RKO (cell line): Measurements from ENCODE around the gene SCYL1.

Source experiments
- DNase-seq: peaks from one replicate; pipeline ENCODE4 v3.0.0-alpha.2; 2016; ENCODE audit warnings: low spot score

The SCYL1 gene

DNA sequence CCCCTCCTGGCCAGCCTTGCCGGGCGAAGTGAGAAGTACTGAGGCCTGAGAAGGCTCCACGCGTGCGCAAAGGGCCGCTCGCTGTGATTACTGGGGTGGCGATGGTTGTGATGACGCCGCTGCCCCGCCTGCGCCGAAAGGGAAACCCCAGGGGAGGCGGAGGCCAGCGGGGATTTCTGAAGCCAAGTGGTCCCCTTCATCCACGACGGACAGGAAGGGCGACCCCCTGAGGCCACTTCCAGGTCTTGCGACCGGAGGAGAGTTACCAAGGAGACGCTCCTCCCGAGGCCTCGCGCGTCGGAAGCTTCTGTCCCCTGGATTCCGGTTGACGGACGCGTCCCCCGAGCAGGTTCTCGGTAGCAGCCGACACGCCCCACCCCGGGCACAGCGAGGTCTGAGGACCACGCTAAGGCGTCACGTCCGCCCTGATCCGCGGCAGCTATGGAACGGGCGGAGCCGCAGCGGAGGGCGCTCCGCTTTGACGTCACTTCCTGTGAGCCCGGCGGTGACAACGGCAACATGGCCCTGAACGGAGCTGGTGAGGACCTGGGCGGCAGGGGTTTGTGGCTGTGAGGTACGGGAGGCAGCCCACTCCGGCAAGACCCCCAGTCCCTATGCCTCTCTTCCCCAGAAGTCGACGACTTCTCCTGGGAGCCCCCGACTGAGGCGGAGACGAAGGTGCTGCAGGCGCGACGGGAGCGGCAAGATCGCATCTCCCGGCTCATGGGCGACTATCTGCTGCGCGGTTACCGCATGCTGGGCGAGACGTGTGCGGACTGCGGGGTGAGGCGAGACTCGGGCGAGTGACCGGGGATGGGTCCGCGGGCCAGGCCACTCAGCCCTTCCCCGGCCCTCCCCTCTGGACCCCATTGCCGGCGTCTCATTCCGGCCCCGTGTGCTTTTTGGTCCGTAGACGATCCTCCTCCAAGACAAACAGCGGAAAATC, 45.4 kb downstream of the SCYL1 start, which contains the start of gene ZNRD2:
ZNRD2 (plus strand) TSS at position 505 of the 946 bp plus-strand sequence; CDS start at position 520, 15 bp downstream.
- DNase-seq, result peak; percentile 98

DNA sequence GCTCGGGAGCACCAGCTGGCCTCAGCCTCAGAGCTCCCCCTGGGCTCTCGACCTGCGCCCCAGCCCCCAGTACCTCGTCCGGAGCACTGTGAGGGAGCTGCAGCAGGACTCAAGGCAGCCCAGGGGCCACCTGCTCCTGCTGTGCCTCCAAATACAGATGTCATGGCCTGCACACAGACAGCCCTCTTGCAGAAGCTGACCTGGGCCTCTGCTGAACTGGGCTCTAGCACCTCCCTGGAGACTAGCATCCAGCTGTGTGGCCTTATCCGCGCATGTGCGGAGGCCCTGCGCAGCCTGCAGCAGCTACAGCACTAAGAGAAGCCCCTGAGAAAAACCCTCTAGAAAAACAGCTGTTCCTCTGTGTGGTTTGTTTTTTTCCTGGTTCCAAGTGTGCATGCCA, 46.5 kb downstream of the SCYL1 start:
- DNase-seq, result no peak

DNA sequence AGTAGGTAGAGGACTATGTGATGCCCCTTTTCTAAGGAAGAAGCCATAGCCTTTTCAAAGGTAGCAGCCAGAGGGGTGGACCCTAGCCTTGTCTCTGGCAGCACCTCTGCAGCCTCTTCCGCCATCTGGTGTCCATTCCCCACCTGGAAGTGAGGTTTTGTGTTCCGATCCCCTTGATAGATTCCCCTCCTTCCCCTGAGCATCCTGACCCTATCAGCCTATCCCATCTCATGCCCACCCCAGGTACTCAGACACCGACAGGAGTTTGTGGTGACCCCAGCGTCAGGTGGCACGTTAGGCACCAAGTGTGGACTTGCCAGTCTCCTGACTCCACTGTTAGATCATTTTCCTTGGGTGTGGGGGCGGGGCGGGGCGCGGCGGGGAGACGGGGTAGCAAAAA, 47.1 kb downstream of the SCYL1 start:
- peak; percentile 59 for DNase-seq

DNA sequence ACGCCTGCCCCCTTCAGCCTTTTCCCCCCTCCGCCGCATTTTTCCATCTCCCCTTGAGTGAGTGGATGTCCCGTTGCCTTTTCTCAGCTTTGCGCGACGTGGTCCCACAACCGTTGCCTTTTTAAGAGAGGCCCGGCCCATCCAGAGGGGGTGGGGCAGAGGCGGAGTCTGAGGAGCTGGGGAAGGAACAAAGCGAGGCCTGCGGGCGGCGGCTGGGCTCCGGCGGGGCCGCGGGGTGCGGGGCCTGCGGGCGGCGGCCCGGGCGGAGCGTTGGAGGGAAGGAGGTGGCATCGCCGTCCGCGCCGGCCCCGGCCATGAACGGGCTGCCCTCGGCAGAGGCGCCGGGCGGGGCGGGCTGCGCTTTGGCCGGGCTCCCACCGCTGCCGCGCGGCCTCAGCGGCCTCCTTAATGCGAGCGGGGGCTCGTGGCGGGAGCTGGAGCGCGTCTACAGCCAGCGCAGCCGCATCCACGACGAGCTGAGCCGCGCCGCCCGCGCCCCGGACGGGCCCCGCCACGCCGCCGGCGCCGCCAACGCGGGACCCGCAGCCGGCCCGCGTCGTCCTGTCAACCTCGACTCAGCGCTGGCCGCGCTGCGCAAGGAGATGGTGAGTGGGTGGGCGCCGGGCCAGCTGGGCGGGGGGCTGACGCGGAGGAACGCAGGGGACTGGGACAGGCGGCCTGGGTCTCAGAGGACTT, 47.6 kb downstream of the SCYL1 start, which contains the start of gene FAM89B:
FAM89B (plus strand) TSS at position 183 of the 696 bp plus-strand sequence; CDS start at position 315, 132 bp downstream.
- peak; percentile 83 for DNase-seq

DNA sequence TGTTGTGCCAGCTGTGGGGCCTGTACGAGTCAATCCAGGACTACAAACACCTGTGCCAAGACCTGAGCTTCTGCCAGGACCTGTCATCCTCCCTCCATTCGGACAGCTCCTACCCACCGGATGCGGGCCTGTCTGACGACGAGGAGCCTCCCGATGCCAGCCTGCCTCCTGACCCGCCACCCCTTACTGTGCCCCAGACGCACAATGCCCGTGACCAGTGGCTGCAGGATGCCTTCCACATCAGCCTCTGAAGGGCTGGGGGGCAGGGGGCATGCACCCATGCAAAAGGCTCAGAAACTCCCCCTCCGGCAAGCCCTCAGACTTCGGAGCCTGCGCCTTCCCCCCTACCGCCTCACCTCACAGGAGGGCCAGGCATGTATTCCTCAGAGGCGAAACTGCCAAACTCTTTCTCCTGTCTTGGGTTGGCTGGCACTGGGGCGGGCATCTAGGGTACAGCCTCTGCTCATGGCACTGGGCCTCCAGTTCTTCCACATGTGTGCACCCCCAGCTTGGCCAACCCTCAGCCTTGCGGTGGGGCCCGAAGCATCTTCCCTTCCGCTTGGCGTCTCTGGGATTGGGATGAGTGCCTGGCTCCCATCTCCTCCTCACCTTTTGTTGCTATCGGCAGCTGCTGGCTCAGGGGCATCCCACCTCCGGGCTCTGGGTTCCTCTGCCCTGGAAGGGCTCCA, 48.7 kb downstream of the SCYL1 start:
- DNase-seq, result no peak

DNA sequence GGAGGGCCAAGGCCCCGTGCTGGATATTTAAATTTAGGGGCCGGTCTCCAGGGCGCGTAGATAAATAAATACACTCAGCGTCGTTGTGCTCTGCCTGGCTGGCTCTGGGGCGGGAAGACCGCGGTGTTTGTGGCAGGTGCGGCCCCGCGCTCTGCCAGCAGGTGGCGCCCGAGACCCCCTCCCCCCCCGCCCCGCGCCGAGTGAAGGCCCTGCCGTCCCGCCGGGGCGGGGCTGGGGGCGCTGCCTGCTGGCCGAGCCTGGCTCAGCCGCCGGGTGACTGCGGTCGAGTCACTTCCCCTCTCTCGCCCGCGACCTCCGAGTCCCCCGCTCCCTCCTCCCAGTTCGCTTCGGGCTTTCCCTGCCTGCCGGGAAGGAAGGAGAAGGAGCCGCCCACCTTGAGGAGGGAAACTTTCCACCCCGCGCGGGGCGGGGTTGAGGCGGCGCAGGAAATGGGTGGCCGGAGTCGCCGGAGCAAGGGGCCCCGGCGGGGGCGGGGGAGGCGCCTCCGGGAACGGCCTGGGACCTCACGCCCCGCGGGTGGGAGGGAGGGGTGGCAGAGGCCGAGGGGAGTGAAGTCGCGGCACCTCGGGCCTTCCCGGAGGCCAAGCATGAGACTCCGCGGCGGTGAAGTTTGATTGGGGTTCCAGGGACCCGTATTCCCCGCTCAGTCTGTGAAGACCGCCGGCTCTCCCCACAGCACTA, 49.4 kb downstream of the SCYL1 start:
- DNase-seq, result peak; percentile 96

DNA sequence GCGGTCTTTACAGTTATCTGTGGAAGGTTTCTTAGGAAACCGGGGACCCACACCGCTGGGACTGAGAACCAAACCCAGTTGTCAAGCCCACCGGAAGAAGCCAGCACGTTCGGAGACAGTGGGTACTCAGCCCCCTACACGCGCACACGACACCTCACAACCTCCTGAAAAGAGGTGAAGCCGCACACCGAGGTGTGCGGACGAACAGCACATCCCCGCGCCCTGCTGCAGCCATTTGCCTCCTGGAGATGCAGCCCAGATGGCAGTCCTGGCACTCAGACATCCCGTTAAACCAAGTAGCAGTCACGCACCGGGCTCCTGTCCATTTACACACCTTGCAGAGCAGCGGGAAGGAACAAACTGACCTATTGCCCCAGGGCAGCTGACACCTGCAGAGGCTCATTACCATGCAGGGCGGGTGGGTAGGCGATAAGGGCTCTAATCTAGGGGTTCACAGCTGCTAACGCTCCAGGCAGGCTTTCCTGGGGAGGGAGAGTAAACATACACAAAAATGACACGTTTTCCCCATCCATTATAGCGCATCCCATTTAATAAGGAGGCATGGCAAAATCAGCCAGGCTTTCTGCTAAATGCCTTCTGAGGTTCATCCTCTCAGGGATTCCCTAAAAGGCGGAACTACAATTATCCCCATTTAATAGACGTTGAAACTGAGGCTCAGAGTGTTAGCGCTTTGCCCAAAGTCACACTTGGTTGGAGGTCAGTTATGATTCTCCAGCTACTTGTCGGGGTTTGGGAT, 50.1 kb downstream of the SCYL1 start:
- peak; percentile 55 for DNase-seq

DNA sequence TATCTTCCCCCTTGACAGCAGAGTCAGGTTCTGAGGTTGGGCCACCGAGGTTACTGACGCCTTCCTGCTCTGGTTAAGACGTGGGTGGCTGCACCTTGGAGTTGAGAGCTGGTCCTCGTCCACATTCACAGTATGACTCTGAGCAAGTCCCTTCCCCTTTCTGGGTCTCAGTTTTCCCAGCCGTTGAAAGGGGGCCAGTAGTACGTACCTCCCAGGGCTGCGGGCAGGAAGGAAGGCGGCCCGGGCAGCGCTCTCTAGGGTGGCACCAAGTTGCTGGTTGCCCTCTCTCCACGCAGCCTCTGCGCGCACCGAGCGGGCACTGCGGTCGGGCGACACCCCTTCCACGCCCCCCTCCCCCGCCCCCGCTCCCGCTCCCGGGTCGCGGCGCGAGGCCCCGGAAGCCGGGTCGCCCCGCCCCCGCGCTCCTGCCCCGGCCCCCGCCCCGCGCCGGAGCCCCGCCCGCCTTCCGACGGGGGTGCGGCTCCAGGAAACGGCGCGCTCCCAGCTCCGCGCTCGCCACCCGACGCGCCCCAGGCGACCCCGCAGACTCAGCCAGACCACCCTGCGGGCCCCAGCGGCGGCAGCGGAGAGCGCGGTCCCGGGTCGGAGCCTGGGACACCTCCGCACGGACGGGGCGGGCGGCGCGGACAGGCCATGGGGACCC, 50.8 kb downstream of the SCYL1 start, which contains the start of gene EHBP1L1:
EHBP1L1 (plus strand) TSS at position 486 of the 664 bp plus-strand sequence. CDS start 250 bp downstream, outside the sequence.
- DNase-seq, result peak; percentile 85

DNA sequence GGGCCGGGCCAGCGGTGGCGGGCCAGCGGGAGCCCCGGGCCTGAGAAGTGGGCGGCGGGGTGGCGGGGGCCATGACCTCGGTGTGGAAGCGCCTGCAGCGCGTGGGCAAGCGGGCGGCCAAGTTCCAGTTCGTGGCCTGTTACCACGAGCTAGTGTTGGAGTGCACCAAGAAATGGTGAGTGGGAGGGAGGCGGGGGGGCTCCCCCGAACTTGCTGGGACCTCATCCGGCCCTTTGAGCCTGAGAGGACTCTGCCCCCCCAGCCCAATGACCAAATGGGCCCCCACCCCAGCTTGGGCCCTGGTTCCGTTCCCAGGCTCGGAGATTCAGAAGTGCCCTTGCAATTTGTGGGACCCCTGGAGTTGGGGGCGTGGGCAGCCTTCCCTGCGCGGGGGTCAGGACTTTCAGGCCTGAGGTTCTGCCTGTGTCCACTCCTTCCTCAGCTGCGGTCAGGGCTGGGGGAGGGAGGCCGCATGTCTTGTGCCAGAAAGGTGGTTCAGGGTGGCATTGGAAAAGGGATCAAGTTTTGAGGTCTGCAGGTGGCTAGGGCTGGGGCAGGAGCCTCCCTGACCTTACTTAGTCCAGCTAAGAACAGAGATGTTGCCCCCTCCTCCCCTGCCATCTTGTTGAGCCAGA, 51.5 kb downstream of the SCYL1 start:
- no peak for DNase-seq

DNA sequence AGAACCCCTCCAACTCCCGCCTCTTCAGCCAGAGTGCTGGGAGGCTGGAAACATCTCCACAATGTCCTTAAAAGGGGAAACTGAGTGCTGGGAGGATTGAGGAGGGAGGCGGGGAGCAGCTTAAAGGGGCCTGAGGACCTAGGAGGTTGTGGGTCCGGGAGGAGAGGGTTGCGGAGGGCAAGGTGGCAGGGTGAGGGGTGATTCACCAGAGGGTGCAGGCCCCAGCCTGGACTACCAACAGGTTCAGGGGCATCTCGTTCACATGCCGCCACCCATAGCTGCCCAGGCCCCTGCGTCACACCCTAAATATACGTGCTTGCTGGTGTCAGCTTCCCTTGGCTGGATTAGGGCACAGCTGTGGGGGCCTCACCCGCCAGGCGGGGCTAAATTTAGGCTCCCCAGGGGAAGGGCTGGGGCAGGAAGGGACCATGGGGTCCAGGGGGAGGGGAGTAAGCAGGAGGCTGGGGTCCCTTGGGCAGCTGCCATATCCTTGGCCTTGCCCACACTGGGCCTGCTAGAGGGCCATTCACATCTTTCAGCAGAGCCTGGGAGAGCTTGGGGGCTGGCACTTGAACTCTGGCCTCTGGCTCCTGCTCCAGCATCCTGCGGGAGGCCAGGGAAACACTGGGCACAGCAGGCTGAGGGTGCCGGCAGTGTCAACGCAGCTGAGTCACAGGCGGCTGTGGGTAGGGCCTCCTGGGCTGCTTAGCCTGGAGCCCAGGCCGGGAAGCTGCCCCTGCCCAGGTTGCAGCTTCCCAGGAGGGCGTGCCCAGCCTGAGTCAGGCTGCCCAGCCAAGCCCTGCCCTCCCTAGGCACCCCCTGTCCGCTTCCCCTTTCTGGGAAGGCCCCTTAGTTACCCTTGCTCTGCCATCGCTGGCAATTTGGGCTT, 52.2 kb downstream of the SCYL1 start:
- DNase-seq, result peak; percentile 83

DNA sequence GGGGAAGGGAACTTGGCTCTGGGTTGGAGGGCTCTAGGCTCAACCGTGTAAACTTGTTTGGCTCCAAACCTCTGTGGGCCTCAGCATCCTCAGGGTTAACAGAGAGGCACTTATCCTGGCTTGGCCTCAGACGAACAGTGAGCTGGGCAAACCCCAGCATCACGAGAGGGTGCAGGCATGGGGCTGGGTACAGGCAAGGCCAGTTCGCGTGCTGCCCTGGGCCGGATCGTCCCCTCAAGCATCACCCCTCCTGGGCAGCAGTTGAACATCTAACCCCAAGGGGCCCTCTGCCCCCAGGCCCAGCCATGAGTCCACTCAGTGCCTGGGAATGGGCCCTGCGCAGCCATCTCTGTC, 52.9 kb downstream of the SCYL1 start:
- DNase-seq, result no peak

DNA sequence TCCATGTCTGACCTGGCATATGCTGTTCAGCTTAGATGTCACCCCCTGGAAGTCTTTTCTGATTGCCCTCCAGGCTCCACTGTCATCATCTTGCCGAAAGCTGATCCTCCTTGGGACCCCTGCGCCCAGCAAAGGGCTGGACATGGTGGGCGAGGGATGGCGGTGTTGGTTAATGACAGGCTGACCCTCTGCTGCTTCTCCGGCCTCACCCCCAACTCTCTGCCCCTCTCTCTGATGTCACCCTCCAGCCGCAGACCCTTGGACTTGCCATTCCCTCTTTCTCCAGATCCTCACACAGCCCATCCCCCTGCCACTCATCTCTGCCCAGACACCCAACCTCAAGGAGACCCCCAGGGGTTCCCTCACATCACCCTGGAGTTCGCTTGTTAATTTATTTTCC, 53.3 kb downstream of the SCYL1 start:
- DNase-seq, result no peak

DNA sequence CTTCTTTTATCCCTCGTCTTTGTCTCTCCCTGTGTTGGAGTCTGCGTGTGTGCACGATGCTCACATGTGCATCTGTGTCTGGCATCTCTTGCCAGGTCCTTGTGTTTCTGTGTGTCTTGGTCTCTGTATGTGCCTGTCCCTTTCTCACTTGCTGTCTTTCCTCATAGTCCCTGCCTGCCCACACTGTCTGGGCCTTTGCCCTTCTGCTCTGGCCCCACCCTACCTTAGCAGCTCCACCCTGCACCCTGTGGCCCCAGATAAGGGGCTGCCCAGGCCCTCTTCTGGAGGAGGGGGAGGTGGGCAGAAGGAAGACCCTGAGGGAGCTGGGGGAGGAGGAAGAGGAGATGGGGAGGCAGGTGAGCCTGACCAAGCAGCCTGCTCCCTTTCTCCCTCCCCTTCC, 53.8 kb downstream of the SCYL1 start:
- DNase-seq, result no peak

DNA sequence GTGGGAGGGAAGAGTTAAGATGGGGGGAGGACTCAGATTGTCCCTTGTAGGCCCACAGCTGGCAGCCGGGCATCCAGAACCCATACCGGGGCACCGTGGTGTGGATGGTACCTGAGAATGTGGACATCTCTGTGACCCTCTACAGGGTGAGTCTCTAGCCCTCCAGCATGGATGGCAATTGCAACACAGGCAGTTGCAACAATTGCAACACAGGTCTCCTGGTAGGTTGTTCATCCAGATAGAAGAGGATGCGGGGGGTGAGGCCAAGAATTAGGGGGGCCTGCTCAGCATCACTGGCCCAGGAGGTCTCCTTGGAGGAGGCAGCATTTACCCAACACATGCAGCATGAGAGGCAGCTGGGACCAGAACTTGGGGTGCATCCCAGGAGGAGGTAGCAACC, 54.4 kb downstream of the SCYL1 start:
- DNase-seq, result no peak

DNA sequence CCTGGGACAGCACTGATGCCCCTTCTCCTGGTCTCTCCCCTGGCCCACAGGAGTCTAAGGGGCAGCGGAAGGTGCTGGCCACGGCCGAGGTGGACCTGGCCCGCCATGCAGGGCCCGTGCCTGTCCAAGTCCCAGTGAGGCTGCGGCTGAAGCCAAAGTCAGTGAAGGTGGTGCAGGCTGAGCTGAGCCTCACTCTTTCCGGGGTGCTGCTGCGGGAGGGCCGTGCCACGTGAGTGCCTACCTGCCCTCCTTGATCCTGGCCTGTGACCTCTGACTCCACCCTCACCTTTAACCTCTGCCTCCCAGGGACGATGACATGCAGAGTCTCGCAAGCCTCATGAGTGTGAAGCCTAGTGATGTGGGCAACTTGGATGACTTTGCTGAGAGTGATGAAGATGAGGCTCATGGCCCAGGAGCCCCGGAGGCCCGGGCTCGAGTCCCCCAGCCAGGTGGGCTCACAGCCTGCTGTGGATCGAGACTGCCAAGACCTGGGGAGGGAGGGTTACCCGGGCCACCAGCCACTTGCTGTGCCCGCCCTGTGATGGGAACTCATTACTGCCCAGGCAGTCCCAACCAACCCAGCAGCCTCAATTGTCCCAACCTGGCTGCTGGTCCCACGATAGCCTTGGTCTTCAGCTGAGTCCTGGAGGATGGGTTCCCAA, 55.3 kb downstream of the SCYL1 start:
- no peak for DNase-seq

DNA sequence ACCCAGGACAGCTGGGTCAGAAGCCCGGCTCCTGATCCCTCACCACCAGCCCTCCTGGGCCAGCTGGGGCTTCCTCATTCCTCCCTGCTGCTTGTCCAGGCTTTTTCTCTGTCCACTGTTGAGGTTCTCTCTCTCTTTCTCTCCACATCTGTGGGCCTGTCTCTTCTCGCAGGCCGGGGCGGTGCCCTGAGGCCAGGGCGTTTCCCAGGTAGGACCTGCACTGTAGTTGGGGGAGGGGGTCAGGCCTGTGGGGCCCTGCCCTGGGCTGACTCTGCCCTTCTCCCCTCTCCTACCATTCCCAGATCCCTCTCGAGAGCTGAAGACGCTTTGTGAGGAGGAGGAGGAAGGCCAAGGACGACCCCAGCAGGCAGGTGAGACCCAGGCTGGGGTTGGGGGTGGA, 55.9 kb downstream of the SCYL1 start:
- no peak for DNase-seq

DNA sequence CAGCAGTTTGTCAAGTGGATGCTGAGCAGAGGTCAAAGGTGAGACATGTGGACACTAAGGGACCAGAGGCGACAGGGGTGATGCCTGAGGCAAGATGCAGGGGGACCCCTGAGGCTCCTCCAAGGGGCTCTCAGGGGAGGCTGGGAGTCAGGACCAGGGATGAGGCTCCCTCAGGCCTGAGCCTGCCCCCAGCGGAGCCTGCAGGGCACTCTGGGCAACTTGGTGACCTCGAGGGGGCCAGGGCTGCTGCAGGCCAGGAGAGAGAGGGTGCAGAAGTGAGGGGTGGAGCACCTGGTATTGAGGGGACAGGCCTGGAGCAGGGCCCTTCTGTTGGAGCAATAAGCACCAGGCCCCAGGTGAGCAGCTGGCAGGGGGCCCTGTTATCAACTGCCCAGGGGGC, 57.0 kb downstream of the SCYL1 start:
- no peak for DNase-seq

DNA sequence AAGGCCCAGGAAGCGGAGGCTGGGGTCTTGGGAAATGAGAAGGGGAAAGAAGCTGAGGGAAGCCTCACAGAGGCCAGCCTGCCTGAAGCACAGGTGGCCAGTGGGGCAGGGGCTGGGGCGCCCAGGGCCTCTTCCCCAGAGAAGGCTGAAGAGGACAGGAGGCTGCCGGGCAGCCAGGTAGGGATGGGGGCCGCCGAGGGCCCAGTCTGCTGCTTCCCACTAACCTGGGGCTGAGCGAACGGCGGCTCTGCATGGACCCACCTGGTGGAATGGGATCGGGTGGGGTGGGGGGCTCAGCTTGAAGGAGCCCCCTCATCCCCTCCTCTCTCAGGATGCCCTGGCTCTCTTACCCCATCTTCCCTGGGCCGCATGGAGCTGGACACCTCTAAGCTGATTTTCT, 58.7 kb downstream of the SCYL1 start:
- no peak for DNase-seq
